Measurements from ENCODE around the gene HOXC10.

Gene HOXC10

DNA sequence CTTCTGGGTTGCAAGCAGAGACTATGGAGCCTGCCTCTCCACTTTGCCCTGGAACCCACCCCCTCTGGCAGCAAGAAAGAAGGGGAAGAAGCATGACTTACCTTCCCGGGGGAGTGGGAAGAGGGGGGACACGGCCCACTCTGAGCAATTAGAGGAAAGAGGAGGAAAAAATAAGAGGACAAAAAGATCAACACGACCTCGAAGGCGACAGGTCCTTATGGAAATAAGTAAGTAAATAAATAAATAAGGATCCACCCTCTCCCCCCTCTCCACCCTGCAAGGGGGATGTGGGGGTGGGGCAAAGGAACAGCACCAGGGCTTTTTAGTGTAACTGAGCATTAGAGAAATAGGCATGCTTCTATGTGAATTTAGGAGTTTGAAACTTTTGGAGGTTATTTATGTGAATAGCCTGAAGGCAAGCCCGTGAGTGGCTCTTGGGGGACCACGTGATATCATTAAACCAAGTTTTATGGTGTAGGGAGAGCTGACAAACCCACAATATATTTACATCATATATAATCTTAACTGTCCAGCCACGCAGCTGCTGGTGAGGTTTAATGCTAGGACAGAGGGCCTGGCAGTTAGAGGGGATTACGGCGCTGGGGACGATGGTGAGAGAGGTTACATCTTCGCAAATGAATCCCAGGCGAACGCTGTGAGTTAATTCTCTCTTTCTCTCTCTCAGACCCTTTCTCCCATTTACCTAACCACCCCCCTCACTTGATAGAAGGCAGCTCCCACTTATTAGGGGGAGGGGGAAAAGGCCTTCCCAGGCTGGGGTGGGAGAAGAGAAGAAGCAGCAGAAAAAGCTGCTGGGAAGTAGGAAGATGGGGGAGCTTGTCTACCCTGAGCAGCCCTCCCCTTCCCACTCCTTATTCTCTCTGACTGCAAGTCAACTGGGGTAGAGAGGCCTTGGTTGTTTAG lies 52.7 kb downstream of the HOXC10 start:
- Histone ChIP-seq H3K36me3 (ENCODE audit: insufficient read depth, low read length) (no peaks in the 10 kb centered on the region), H3K4me2 (ENCODE audit: low read depth, low read length, poor library complexity, severe bottlenecking) (peak overlapping the region; percentile 95), H3K9me3 (ENCODE audit: insufficient read depth, low read depth, low read length) (no peaks in the 10 kb centered on the region), H3K4me1 (ENCODE audit: insufficient read depth, low read length, poor library complexity, severe bottlenecking) (peaks cover 86% of the 10 kb centered on the region), H3K27me3 (ENCODE audit: insufficient read depth, low read length, poor library complexity, severe bottlenecking) (no peaks in the 10 kb centered on the region), H3K9ac (ENCODE audit: low read depth, low read length, poor library complexity, severe bottlenecking) (peak overlapping the region; percentile 85), H2AFZ (ENCODE audit: low read length) (no peak overlapping the region), H4K20me1 (ENCODE audit: insufficient read depth, low read length, poor library complexity, severe bottlenecking) (peaks cover 37% of the 10 kb centered on the region), H3F3A (ENCODE audit: low read depth) (peaks cover 14% of the 10 kb centered on the region), H3K79me2 (ENCODE audit: insufficient read depth, low read length) (peaks cover 77% of the 10 kb centered on the region), H3K4me3 (ENCODE audit: low read length, poor library complexity, severe bottlenecking) (peak overlapping the region; percentile 73), H3K9me2 (replicated peaks; ENCODE audit: low read depth, low read length) (no peaks in the 10 kb centered on the region)
- TF ChIP-seq, protein P1, sequence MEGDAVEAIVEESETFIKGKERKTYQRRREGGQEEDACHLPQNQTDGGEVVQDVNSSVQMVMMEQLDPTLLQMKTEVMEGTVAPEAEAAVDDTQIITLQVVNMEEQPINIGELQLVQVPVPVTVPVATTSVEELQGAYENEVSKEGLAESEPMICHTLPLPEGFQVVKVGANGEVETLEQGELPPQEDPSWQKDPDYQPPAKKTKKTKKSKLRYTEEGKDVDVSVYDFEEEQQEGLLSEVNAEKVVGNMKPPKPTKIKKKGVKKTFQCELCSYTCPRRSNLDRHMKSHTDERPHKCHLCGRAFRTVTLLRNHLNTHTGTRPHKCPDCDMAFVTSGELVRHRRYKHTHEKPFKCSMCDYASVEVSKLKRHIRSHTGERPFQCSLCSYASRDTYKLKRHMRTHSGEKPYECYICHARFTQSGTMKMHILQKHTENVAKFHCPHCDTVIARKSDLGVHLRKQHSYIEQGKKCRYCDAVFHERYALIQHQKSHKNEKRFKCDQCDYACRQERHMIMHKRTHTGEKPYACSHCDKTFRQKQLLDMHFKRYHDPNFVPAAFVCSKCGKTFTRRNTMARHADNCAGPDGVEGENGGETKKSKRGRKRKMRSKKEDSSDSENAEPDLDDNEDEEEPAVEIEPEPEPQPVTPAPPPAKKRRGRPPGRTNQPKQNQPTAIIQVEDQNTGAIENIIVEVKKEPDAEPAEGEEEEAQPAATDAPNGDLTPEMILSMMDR (conservative IDR thresholded peaks at IDR 0.05; ENCODE audit: low read length), result no peak
- no peak for TF ChIP-seq EZH2phosphoT487 (IDR thresholded peaks at IDR 0.05; ENCODE audit: borderline replicate concordance)

DNA sequence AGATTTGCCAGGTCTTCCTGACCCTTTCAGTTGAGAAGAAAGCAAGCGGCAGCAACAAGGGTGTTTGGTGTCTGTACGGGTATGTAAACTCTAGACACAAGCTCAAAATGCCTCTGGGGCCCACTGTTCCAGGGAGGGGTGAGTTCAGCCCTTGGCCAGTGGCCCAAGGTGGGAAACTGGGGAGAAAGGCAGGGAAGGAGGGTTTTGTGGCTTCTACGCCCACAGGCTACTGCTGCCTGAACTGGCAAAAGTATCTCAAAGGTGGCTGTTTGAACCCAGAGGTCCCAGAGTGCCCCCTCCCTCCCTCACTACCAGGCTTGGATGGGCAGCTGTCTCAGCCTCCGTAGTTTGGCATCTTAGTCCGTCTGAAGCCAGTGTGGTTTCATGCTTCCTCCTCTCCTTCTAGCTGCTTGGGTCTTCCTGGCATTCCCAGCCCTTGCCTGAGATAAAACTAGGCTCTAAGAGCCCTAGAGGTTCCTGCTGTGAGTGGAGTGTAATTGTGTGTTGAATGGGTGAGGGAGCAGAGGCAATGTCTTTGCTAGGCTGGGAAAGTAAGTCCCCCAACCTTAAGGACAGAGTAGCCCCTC lies 53.4 kb downstream of the HOXC10 start:
- no peak overlapping the region for H2AFZ ChIP-seq (ENCODE audit: low read length)
- no peaks in the 10 kb centered on the region for H3K9me3 ChIP-seq (ENCODE audit: insufficient read depth, low read depth, low read length)
- no peaks in the 10 kb centered on the region for H3K9me2 ChIP-seq (replicated peaks; ENCODE audit: low read depth, low read length)
- H3K36me3 ChIP-seq (ENCODE audit: insufficient read depth, low read length), result no peaks in the 10 kb centered on the region
- H3K4me2 ChIP-seq (ENCODE audit: low read depth, low read length, poor library complexity, severe bottlenecking), result peak overlapping the region; percentile 95
- peaks cover 86% of the 10 kb centered on the region for H3K4me1 ChIP-seq (ENCODE audit: insufficient read depth, low read length, poor library complexity, severe bottlenecking)
- H4K20me1 ChIP-seq (ENCODE audit: insufficient read depth, low read length, poor library complexity, severe bottlenecking), result peaks cover 37% of the 10 kb centered on the region
- no peaks in the 10 kb centered on the region for H3K27me3 ChIP-seq (ENCODE audit: insufficient read depth, low read length, poor library complexity, severe bottlenecking)
- peaks cover 14% of the 10 kb centered on the region for H3F3A ChIP-seq (ENCODE audit: low read depth)
- H3K9ac ChIP-seq (ENCODE audit: low read depth, low read length, poor library complexity, severe bottlenecking), result peak overlapping the region; percentile 85
- TF ChIP-seq EZH2phosphoT487 (IDR thresholded peaks at IDR 0.05; ENCODE audit: borderline replicate concordance), result no peak
- TF ChIP-seq, protein P1 (conservative IDR thresholded peaks at IDR 0.05; ENCODE audit: low read length), result no peak
- peak overlapping the region; percentile 73 for H3K4me3 ChIP-seq (ENCODE audit: low read length, poor library complexity, severe bottlenecking)
- peaks cover 79% of the 10 kb centered on the region for H3K79me2 ChIP-seq (ENCODE audit: insufficient read depth, low read length)

DNA sequence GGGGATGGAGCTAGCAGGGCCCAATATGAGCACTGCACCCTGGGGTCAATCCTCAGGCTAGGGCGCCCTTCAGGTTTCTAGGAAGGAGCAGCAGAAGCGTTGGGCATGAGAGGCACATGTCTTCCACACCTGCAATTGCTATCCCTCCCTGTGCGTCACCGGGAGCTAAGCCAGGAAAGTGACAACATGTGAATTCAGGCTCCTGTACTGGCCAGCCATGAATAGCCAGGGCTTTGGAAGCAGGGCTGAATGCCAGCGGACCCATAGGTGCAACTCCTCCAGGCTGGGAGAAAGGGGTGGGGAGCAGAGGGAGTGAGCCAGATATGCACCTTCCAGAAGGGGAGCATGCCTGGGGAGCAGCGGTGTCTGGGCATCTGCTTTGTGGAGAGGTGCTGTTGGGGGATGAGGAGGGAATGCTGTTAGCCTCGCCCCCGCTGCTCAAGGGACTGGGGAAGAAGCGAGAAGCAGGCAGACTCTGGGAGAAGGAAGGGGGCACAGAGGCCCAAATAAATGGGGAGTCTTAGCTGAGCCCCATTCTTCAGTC lies 54.0 kb downstream of the HOXC10 start:
- peaks cover 38% of the 10 kb centered on the region for H4K20me1 ChIP-seq (ENCODE audit: insufficient read depth, low read length, poor library complexity, severe bottlenecking)
- peaks cover 14% of the 10 kb centered on the region for H3F3A ChIP-seq (ENCODE audit: low read depth)
- no peaks in the 10 kb centered on the region for H3K27me3 ChIP-seq (ENCODE audit: insufficient read depth, low read length, poor library complexity, severe bottlenecking)

More for the DNA sequence above, 54.0 kb downstream of the HOXC10 start:
- peak overlapping the region; percentile 95 for H3K4me2 ChIP-seq (ENCODE audit: low read depth, low read length, poor library complexity, severe bottlenecking)
- TF ChIP-seq, protein P1 (conservative IDR thresholded peaks at IDR 0.05; ENCODE audit: low read length), result no peak
- TF ChIP-seq EZH2phosphoT487 (IDR thresholded peaks at IDR 0.05; ENCODE audit: borderline replicate concordance), result no peak
- peak overlapping the region; percentile 73 for H3K4me3 ChIP-seq (ENCODE audit: low read length, poor library complexity, severe bottlenecking)
- H3K9me3 ChIP-seq (ENCODE audit: insufficient read depth, low read depth, low read length), result no peaks in the 10 kb centered on the region
- H3K36me3 ChIP-seq (ENCODE audit: insufficient read depth, low read length), result no peaks in the 10 kb centered on the region
- H2AFZ ChIP-seq (ENCODE audit: low read length), result no peak overlapping the region
- peaks cover 80% of the 10 kb centered on the region for H3K79me2 ChIP-seq (ENCODE audit: insufficient read depth, low read length)
- no peaks in the 10 kb centered on the region for H3K9me2 ChIP-seq (replicated peaks; ENCODE audit: low read depth, low read length)
- peaks cover 87% of the 10 kb centered on the region for H3K4me1 ChIP-seq (ENCODE audit: insufficient read depth, low read length, poor library complexity, severe bottlenecking)
- H3K9ac ChIP-seq (ENCODE audit: low read depth, low read length, poor library complexity, severe bottlenecking), result peak overlapping the region; percentile 85

Measured in Loucy (cell line).